GM12891 (cell line): ENCODE measurements around the gene SLC12A9.

Source experiments
- POLR2A ChIP-seq: IDR thresholded peaks from 2 replicates; pipeline ENCODE4 v1.6.1; 2011; ENCODE audit warnings: low read depth, low read length, control low read depth
- POLR2AphosphoS5 ChIP-seq: IDR thresholded peaks from 2 replicates; pipeline ENCODE4 v1.6.1; 2011; ENCODE audit warnings: low read depth, low read length, control low read depth
- SPI1 ChIP-seq: IDR thresholded peaks from 2 replicates; pipeline ENCODE4 v1.6.1; 2011; ENCODE audit warnings: low read depth, low read length, control low read depth

GRCh38 chr7:100894860-100895700, 42.6 kb downstream of the SLC12A9 start:
- TF ChIP-seq POLR2AphosphoS5 (no peak), POLR2A (no peak), SPI1 (no peak)
